IMR-90 (cell line): ENCODE measurements around the gene ATP1A2. TPM values are rescaled to one million over a fixed set of nuclear protein-coding genes. Genes with fewer than 3 reads are reported as not detected.

Experiments
- ATAC-seq: fragments of 200-7000 bp; cut with Tn5 transposase; 2 replicates; pipeline ENCODE4 v1.9.1; 2020; ENCODE audit warnings: low read depth, mild to moderate bottlenecking, moderate library complexity
- BruUV-seq: library from RNA; stranded (reverse); fragments of 400-500 nt; replicated peaks from 2 replicates; lab custom pipeline; 2021; lab: Mats Ljungman, UMichigan
- CTCF ChIA-PET: fragments of 300-600 bp; formaldehyde crosslinking; extraction: SDS; loops from one replicate; lab custom pipeline; 2021; ENCODE audit warnings: antibody characterized with exemption; lab: Yijun Ruan, JAX
- POLR2A ChIA-PET: fragments of 300-600 bp; sonication (Branson Sonifier 250); formaldehyde crosslinking; loops from one replicate; lab custom pipeline; 2022; ENCODE audit warnings: antibody characterized with exemption; ENCODE audit not compliant: unreplicated experiment; lab: Charles Lee
- DNase-seq: peaks from one replicate; pipeline ENCODE4 v3.0.0; 2013
- H2AFZ ChIP-seq: replicated peaks from 2 replicates; pipeline ENCODE3; 2013; ENCODE audit warnings: low read length, mild to moderate bottlenecking; ENCODE audit not compliant: poor library complexity
- H2AK5ac ChIP-seq: 2 replicates; pipeline ENCODE4 v1.6.1; 2013; ENCODE audit warnings: low read depth, low read length, inconsistent platforms
- H2AK9ac ChIP-seq: replicated peaks from 2 replicates; pipeline ENCODE3; 2013; ENCODE audit warnings: mild to moderate bottlenecking, low read depth, low read length, moderate library complexity; ENCODE audit not compliant: poor library complexity
- H2BK120ac ChIP-seq: 2 replicates; pipeline ENCODE4 v1.6.1; 2013; ENCODE audit warnings: low read depth, low read length, inconsistent platforms
- H2BK15ac ChIP-seq: 3 replicates; pipeline ENCODE4 v1.6.1; 2013; ENCODE audit warnings: low read depth, low read length, inconsistent platforms
- H2BK20ac ChIP-seq: 2 replicates; pipeline ENCODE4 v1.6.1; 2013; ENCODE audit warnings: low read depth, mild to moderate bottlenecking, inconsistent platforms, low read length, moderate library complexity
- H2BK5ac ChIP-seq: 2 replicates; pipeline ENCODE4 v1.6.1; 2013; ENCODE audit warnings: mild to moderate bottlenecking, low read depth, low read length, inconsistent platforms; ENCODE audit not compliant: poor library complexity, severe bottlenecking
- H3K14ac ChIP-seq: replicated peaks from 2 replicates; pipeline ENCODE4 v1.6.1; 2013; ENCODE audit warnings: low read depth, low read length, inconsistent platforms
- H3K18ac ChIP-seq: 2 replicates; pipeline ENCODE4 v1.6.1; 2013; ENCODE audit warnings: low read depth, low read length, control low read depth
- H3K23ac ChIP-seq: 2 replicates; pipeline ENCODE4 v1.6.1; 2013; ENCODE audit warnings: low read depth, low read length, inconsistent platforms
- H3K27ac ChIP-seq: 2 replicates; pipeline ENCODE4 v1.5.1; 2013; ENCODE audit warnings: mild to moderate bottlenecking, control low read depth, low read length; ENCODE audit not compliant: insufficient read depth
- H3K27me3 ChIP-seq: 2 replicates; pipeline ENCODE4 v1.6.1; 2013; ENCODE audit warnings: low read length; ENCODE audit not compliant: control insufficient read depth, insufficient read depth
- H3K36me3 ChIP-seq: 2 replicates; pipeline ENCODE4 v1.6.1; 2013; ENCODE audit warnings: low read length, mixed read lengths; ENCODE audit not compliant: control insufficient read depth, insufficient read depth
- H3K4ac ChIP-seq: 2 replicates; pipeline ENCODE4 v1.6.1; 2013; ENCODE audit warnings: low read depth, low read length, inconsistent platforms
- H3K4me1 ChIP-seq: 2 replicates; pipeline ENCODE4 v1.6.1; 2013; ENCODE audit warnings: low read length, mixed read lengths; ENCODE audit not compliant: control insufficient read depth, insufficient read depth
- H3K4me2 ChIP-seq: 2 replicates; pipeline ENCODE4 v1.6.1; 2013; ENCODE audit warnings: low read depth, mild to moderate bottlenecking, control low read depth, low read length, moderate library complexity
- H3K4me3 ChIP-seq: 2 replicates; pipeline ENCODE4 v1.5.1; 2013; ENCODE audit warnings: low read depth, mild to moderate bottlenecking, control low read depth, low read length, moderate library complexity; ENCODE audit not compliant: insufficient read depth
- H3K56ac ChIP-seq: 2 replicates; pipeline ENCODE4 v1.6.1; 2013; ENCODE audit warnings: low read length, inconsistent platforms; ENCODE audit not compliant: insufficient read depth; ENCODE audit errors: extremely low read depth
- H3K79me1 ChIP-seq, 2 experiments: 2 replicates each; pipeline ENCODE4 v1.6.1; 2013; ENCODE audit warnings: low read length in 2 of 2, inconsistent platforms in 1 of 2, low read depth in 1 of 2
- H3K9ac ChIP-seq: 2 replicates; pipeline ENCODE4 v1.6.1; 2013; ENCODE audit warnings: low read depth, low read length, control low read depth
- H3K9me1 ChIP-seq: 2 replicates; pipeline ENCODE4 v1.6.1; 2013; ENCODE audit warnings: low read length, inconsistent platforms; ENCODE audit not compliant: insufficient read depth
- H3K9me3 ChIP-seq: 2 replicates; pipeline ENCODE4 v1.6.1; 2013; ENCODE audit warnings: low read length; ENCODE audit not compliant: control insufficient read depth, insufficient read depth
- H4K20me1 ChIP-seq: 2 replicates; pipeline ENCODE4 v1.6.1; 2013; ENCODE audit warnings: low read length, inconsistent platforms; ENCODE audit not compliant: insufficient read depth
- H4K5ac ChIP-seq: 2 replicates; pipeline ENCODE4 v1.6.1; 2013; ENCODE audit warnings: mild to moderate bottlenecking, low read depth, low read length, control low read depth
- H4K8ac ChIP-seq, 2 experiments: 2 replicates each; pipeline ENCODE4 v1.6.1; 2013; ENCODE audit warnings: low read depth in 2 of 2, low read length in 2 of 2, control low read depth in 1 of 2, inconsistent platforms in 1 of 2
- H4K91ac ChIP-seq: 2 replicates; pipeline ENCODE4 v1.6.1; 2013; ENCODE audit warnings: low read depth, low read length, inconsistent platforms; ENCODE audit not compliant: insufficient read depth
- FOS ChIP-seq: fragments of 150-350 bp; IDR thresholded peaks from 2 replicates; pipeline ENCODE4 v1.6.1; 2016; ENCODE audit warnings: low read depth, low read length
- RAD21 ChIP-seq: IDR thresholded peaks from 2 replicates; pipeline ENCODE4 v1.6.1; 2012; ENCODE audit warnings: low read length, improper control_type of control experiment
- WGBS, 2 experiments: methylation state at CpG; one replicate each; pipeline versions ENCODE4 v1.1.5 to v1.1.7; 2013; ENCODE audit warnings: missing lambda C conversion rate in 2 of 2; ENCODE audit not compliant: insufficient read length in 1 of 2; ENCODE audit errors: extremely low coverage in 2 of 2; 5-methylcytosine and 5-hydroxymethylcytosine counted together
- dilution Hi-C: fragments of 300-500 bp; cut with HindIII; formaldehyde crosslinking; loops from one replicate; pipeline ENCODE4 v1.14.3; 2018; ENCODE audit warnings: low sequenced_read_pairs; ENCODE audit not compliant: unreplicated experiment
- in situ Hi-C: fragments of 300-500 bp; cut with MboI; formaldehyde crosslinking; loops from 3 replicates; pipeline ENCODE4 v1.14.3; 2019; ENCODE audit warnings: low sequenced_read_pairs, inconsistent platforms, mixed read lengths
- intact Hi-C: fragments of 100-400 bp; cut with micrococcal nuclease; formaldehyde crosslinking; loops from 2 replicates; pipeline ENCODE4 v1.10.0; 2022
- polyA plus RNA-seq, 3 experiments: library from polyadenylated mRNA; depleted of rRNA; stranded (reverse); fragments of >200 nt; gene quantifications; 2 replicates each; pipeline ENCODE4 v1.2.3, GENCODE V29; 2012; ENCODE audit warnings: low replicate concordance in 1 of 3
- total RNA-seq: library from RNA; depleted of rRNA; stranded (reverse); fragments of >200 nt; gene quantifications from 2 replicates; pipeline ENCODE4 v1.2.3, GENCODE V29; 2012

ATP1A2 gene
- total and polyA plus RNA-seq, 2 of the 4 experiments (the other 2 are of a cell fraction): under 0.01 to 0.15 TPM

GRCh38 chr1:160177231-160177630 is 61.7 kb downstream of the ATP1A2 start:
- Histone ChIP-seq H3K4me2 (no peak overlapping the region), H4K8ac (no peak overlapping the region), H3K27ac (no peak overlapping the region), H4K20me1 (no peaks in the 10 kb centered on the region), H4K5ac (no peak overlapping the region), H2BK15ac (no peak overlapping the region), H3K18ac (no peak overlapping the region), H3K4me1 (no peaks in the 10 kb centered on the region), H2BK5ac (no peak overlapping the region), H2BK120ac (no peak overlapping the region), H2AK5ac (no peak overlapping the region), H2BK20ac (no peak overlapping the region), H3K9ac (no peak overlapping the region), H3K14ac (no peak overlapping the region), H2AFZ (no peak overlapping the region), H3K23ac (no peak overlapping the region; the same call in 1 of the 2 replicates), H3K9me1 (no peaks in the 10 kb centered on the region), H3K36me3 (no peaks in the 10 kb centered on the region), H3K4ac (no peak overlapping the region), H2AK9ac (no peak overlapping the region), H3K79me1 (no peaks in the 10 kb centered on the region), H3K56ac (no peak overlapping the region), H3K4me3 (no peak overlapping the region), H3K27me3 (peaks cover 35% of the 10 kb centered on the region), H4K91ac (no peak overlapping the region), H3K9me3 (no peaks in the 10 kb centered on the region; the same call in 1 of the 2 replicates)
- ATAC-seq (no peak), DNase-seq (no peak)
- in situ Hi-C loops (loop anchor here (25.0 kb wide), 1 partner anchor 435 kb away; no protein-coding TSS in a partner anchor), intact Hi-C loops (no loop called here), dilution Hi-C loops (no loop called here)
- no TSS peak for BruUV-seq
- POLR2A ChIA-PET: no interaction called here
- no CpG with 5 or more reads among the region's 2 CpGs for WGBS, 2 experiments
- no peak for TF ChIP-seq RAD21
- TF ChIP-seq FOS: no peak
- CTCF ChIA-PET: no interaction called here
